Mesenchymal stem cell (in vitro differentiated cells and primary cell): ENCODE results near the gene SMURF2.
"Not testable (repeated sequence)": the region's sequence is repeated elsewhere in the genome, so short reads cannot be mapped to it uniquely, and the experiment has no call there.

Experiments used
- DNase-seq: peaks from one replicate; pipeline ENCODE4 v3.0.0-alpha.2; 2013
- H2AFZ ChIP-seq: one replicate; pipeline ENCODE4 v1.6.1; 2013; ENCODE audit warnings: low read depth, mild to moderate bottlenecking, control low read depth, inconsistent platforms, low read length, moderate library complexity
- H2AK5ac ChIP-seq: 2 replicates; pipeline ENCODE4 v1.6.1; 2013; ENCODE audit warnings: low read length, moderate library complexity, mild to moderate bottlenecking, inconsistent platforms; ENCODE audit not compliant: severe bottlenecking
- H2BK120ac ChIP-seq: one replicate; pipeline ENCODE4 v1.6.1; 2013; ENCODE audit warnings: low read depth, mild to moderate bottlenecking, inconsistent platforms, low read length, moderate library complexity
- H2BK12ac ChIP-seq, 2 experiments: one replicate each; pipeline ENCODE4 v1.6.1; 2013; ENCODE audit warnings: inconsistent platforms in 2 of 2, low read length in 2 of 2, mild to moderate bottlenecking in 2 of 2, moderate library complexity in 2 of 2, control low read depth in 1 of 2
- H2BK15ac ChIP-seq: one replicate; pipeline ENCODE4 v1.6.1; 2013; ENCODE audit warnings: mild to moderate bottlenecking, low read depth, inconsistent platforms; ENCODE audit not compliant: poor library complexity, severe bottlenecking
- H2BK5ac ChIP-seq: 2 replicates; pipeline ENCODE4 v1.6.1; 2013; ENCODE audit warnings: low read depth, mild to moderate bottlenecking, low read length, control low read depth, inconsistent platforms; ENCODE audit not compliant: poor library complexity, severe bottlenecking
- H3K14ac ChIP-seq, 2 experiments: one replicate each; pipeline ENCODE4 v1.6.1; 2013; ENCODE audit warnings: inconsistent platforms in 2 of 2, low read length in 2 of 2, control low read depth in 1 of 2, mild to moderate bottlenecking in 1 of 2, moderate library complexity in 1 of 2
- H3K18ac ChIP-seq, 2 experiments: one replicate each; pipeline ENCODE4 v1.6.1; 2013; ENCODE audit warnings: inconsistent platforms in 2 of 2, low read length in 2 of 2, control low read depth in 1 of 2, low read depth in 1 of 2, mild to moderate bottlenecking in 1 of 2
- H3K23ac ChIP-seq, 2 experiments: one replicate each; pipeline ENCODE4 v1.6.1; 2013; ENCODE audit warnings: inconsistent platforms in 2 of 2, low read length in 2 of 2, mild to moderate bottlenecking in 2 of 2, moderate library complexity in 2 of 2, control low read depth in 1 of 2
- H3K27ac ChIP-seq: 2 replicates; pipeline ENCODE4 v1.5.1; 2013; ENCODE audit warnings: mild to moderate bottlenecking, moderate library complexity, low read length, control low read depth, inconsistent platforms; ENCODE audit not compliant: poor library complexity, severe bottlenecking
- H3K27me3 ChIP-seq, 2 experiments: 2 replicates each; pipeline versions ENCODE4 v1.6.1 to v1.7.0; 2013; ENCODE audit warnings: low read length in 2 of 2, mild to moderate bottlenecking in 2 of 2, moderate library complexity in 2 of 2, control low read depth in 1 of 2, inconsistent platforms in 1 of 2; ENCODE audit not compliant: control insufficient read depth in 1 of 2, insufficient read depth in 1 of 2
- H3K36me3 ChIP-seq, 2 experiments: 2 replicates each; pipeline versions ENCODE4 v1.6.1 to v1.7.0; 2013; ENCODE audit warnings: low read length in 2 of 2, control low read depth in 1 of 2, inconsistent platforms in 1 of 2, low read depth in 1 of 2, mild to moderate bottlenecking in 1 of 2; ENCODE audit not compliant: insufficient read depth in 2 of 2, control insufficient read depth in 1 of 2
- H3K4ac ChIP-seq, 2 experiments: one replicate each; pipeline ENCODE4 v1.6.1; 2013; ENCODE audit warnings: inconsistent platforms in 2 of 2, low read length in 2 of 2, mild to moderate bottlenecking in 2 of 2, moderate library complexity in 2 of 2, control low read depth in 1 of 2, low read depth in 1 of 2
- H3K4me1 ChIP-seq: 2 replicates; pipeline ENCODE4 v1.6.1; 2013; ENCODE audit warnings: low read depth, low read length, control low read depth; ENCODE audit not compliant: control insufficient read depth, insufficient read depth
- H3K4me2 ChIP-seq: 2 replicates; pipeline ENCODE4 v1.6.1; 2013; ENCODE audit warnings: low read length, mild to moderate bottlenecking, inconsistent platforms; ENCODE audit not compliant: poor library complexity, severe bottlenecking
- H3K4me3 ChIP-seq, 2 experiments: 2 replicates each; pipeline versions ENCODE4 v1.5.1 to v1.7.0; 2013; ENCODE audit warnings: low read length in 2 of 2, mild to moderate bottlenecking in 2 of 2, control low read depth in 1 of 2, low read depth in 1 of 2; ENCODE audit not compliant: insufficient read depth in 1 of 2
- H3K79me1 ChIP-seq: replicated peaks from 2 replicates; pipeline ENCODE4 v1.6.1; 2013; ENCODE audit warnings: mild to moderate bottlenecking, control low read depth, low read length, inconsistent platforms; ENCODE audit not compliant: poor library complexity, severe bottlenecking
- H3K9ac ChIP-seq: 2 replicates; pipeline ENCODE4 v1.7.0; 2013; ENCODE audit warnings: mild to moderate bottlenecking, low read length, moderate library complexity
- H3K9me3 ChIP-seq: 2 replicates; pipeline ENCODE4 v1.7.0; 2013; ENCODE audit warnings: mild to moderate bottlenecking, low read length; ENCODE audit not compliant: control insufficient read depth
- H4K8ac ChIP-seq: one replicate; pipeline ENCODE4 v1.6.1; 2013; ENCODE audit warnings: inconsistent platforms, mild to moderate bottlenecking, low read length, moderate library complexity
- H4K91ac ChIP-seq: one replicate; pipeline ENCODE4 v1.6.1; 2013; ENCODE audit warnings: mild to moderate bottlenecking, low read length, inconsistent platforms
- WGBS: methylation state at CpG from one replicate; pipeline ENCODE4 v1.1.7; 2013; ENCODE audit warnings: mixed read lengths; 5-methylcytosine and 5-hydroxymethylcytosine counted together

SMURF2 gene

GRCh38 chr17:64580384-64581315, 81.5 kb downstream of the SMURF2 start:
- 97% methylated on average over 3 of the region's 7 CpGs for WGBS
- Histone ChIP-seq H3K9ac (peak overlapping the region; percentile 16), H2BK120ac (no peak overlapping the region), H3K27ac (no peak overlapping the region), H2BK15ac (no peak overlapping the region), H3K23ac (no peak overlapping the region), H2AK5ac (no peak overlapping the region), H3K14ac (no peak overlapping the region), H3K4me2 (no peak overlapping the region), H2BK12ac (no peak overlapping the region), H3K9me3 (no peaks in the 10 kb centered on the region), H4K8ac (no peak overlapping the region), H3K79me1 (peaks cover 3% of the 10 kb centered on the region), H3K27me3 (no peaks in the 10 kb centered on the region), H3K4me3 (no peak overlapping the region), H3K18ac (no peak overlapping the region), H2BK5ac (no peak overlapping the region), H2AFZ (no peak overlapping the region), H3K4ac (no peak overlapping the region), H3K36me3 (peaks cover 29 to 87% of the 10 kb centered on the region in 2 experiments), H3K4me1 (no peaks in the 10 kb centered on the region), H4K91ac (no peak overlapping the region)
- no peak for DNase-seq

GRCh38 chr17:64579917-64580316, 82.2 kb downstream of the SMURF2 start:
- H2BK120ac ChIP-seq: no peak overlapping the region
- H2AK5ac ChIP-seq: no peak overlapping the region
- no peak overlapping the region for H4K91ac ChIP-seq
- H3K79me1 ChIP-seq: peaks cover 3% of the 10 kb centered on the region
- H3K36me3 ChIP-seq: peaks cover 29 to 83% of the 10 kb centered on the region in 2 experiments
- H3K23ac ChIP-seq: no peak overlapping the region
- no peak overlapping the region for H4K8ac ChIP-seq
- H3K4me2 ChIP-seq: no peak overlapping the region
- no CpG with 5 or more reads among the region's 1 CpG for WGBS
- H3K9ac ChIP-seq: peak overlapping the region; percentile 38
- H2BK15ac ChIP-seq: no peak overlapping the region
- no peak overlapping the region for H2BK5ac ChIP-seq
- H2BK12ac ChIP-seq: no peak overlapping the region
- no peak overlapping the region for H3K27ac ChIP-seq
- no peak overlapping the region for H3K4me3 ChIP-seq
- no peaks in the 10 kb centered on the region for H3K9me3 ChIP-seq
- H3K4me1 ChIP-seq: no peaks in the 10 kb centered on the region
- no peak overlapping the region for H2AFZ ChIP-seq
- H3K18ac ChIP-seq: no peak overlapping the region
- H3K27me3 ChIP-seq: no peaks in the 10 kb centered on the region
- H3K14ac ChIP-seq: no peak overlapping the region
- H3K4ac ChIP-seq: no peak overlapping the region
- no peak for DNase-seq

- not testable (repeated sequence) for H4K91ac ChIP-seq, H2BK5ac ChIP-seq
These were observed 85.1 kb downstream of the SMURF2 start for GRCh38 chr17:64577025-64577424.

GRCh38 chr17:64575431-64575830, 86.7 kb downstream of the SMURF2 start:
- no peak overlapping the region for H3K4me3 ChIP-seq
- WGBS: no CpG with 5 or more reads among the region's 3 CpGs

More at GRCh38 chr17:64577025-64577424, 85.1 kb downstream of the SMURF2 start:
- not testable (repeated sequence) for H3K9me3 ChIP-seq, H3K23ac ChIP-seq, H3K9ac ChIP-seq, H3K14ac ChIP-seq, H2AFZ ChIP-seq, H3K4me2 ChIP-seq, H2BK15ac ChIP-seq, H2BK12ac ChIP-seq, H3K4me3 ChIP-seq, H3K27me3 ChIP-seq, H3K4ac ChIP-seq, H3K27ac ChIP-seq, H3K79me1 ChIP-seq, H2BK120ac ChIP-seq, DNase-seq, H2AK5ac ChIP-seq, H3K18ac ChIP-seq, H4K8ac ChIP-seq, H3K4me1 ChIP-seq
- H3K36me3 ChIP-seq: peaks cover 21 to 76% of the 10 kb centered on the region in 2 experiments
- 98% methylated on average over 3 of the region's 4 CpGs for WGBS

More at GRCh38 chr17:64575431-64575830, 86.7 kb downstream of the SMURF2 start:
- Histone ChIP-seq H3K4me1 (peaks cover 4% of the 10 kb centered on the region), H4K91ac (no peak overlapping the region), H2BK120ac (no peak overlapping the region), H3K18ac (no peak overlapping the region), H3K14ac (no peak overlapping the region), H3K4me2 (no peak overlapping the region), H2BK15ac (no peak overlapping the region), H3K36me3 (peaks cover 28 to 77% of the 10 kb centered on the region in 2 experiments), H3K23ac (no peak overlapping the region), H2AFZ (no peak overlapping the region), H3K27me3 (no peaks in the 10 kb centered on the region), H4K8ac (no peak overlapping the region), H3K9ac (peak overlapping the region; percentile 0), H3K9me3 (no peaks in the 10 kb centered on the region), H2BK5ac (no peak overlapping the region), H3K79me1 (peaks cover 7% of the 10 kb centered on the region), H3K4ac (no peak overlapping the region), H3K27ac (no peak overlapping the region), H2AK5ac (no peak overlapping the region), H2BK12ac (no peak overlapping the region)
- DNase-seq: no peak
